Kidney (tissue), 14 donors: ENCODE measurements around the gene TCF7L1. TPM values are rescaled to one million over a fixed set of nuclear protein-coding genes. Genes with fewer than 3 reads are reported as not detected.

ENCODE experiments used
- DNase-seq, 5 donors: peaks; one replicate each; pipeline ENCODE4 v3.0.0-alpha.2; 2013 to 2020
- FAIRE-seq: peaks from 2 replicates; lab custom pipeline; 2012; peaks lifted over from hg19 to GRCh38; lab: Jason Lieb, UNC
- H3K27ac ChIP-seq, 2 donors: one replicate each; pipeline ENCODE4 v1.7.0; 2013; ENCODE audit warnings: low read depth in 2 of 2, low read length in 2 of 2, inconsistent platforms in 1 of 2
- H3K27me3 ChIP-seq: one replicate; pipeline ENCODE4 v1.7.1; 2013; ENCODE audit warnings: low read length, inconsistent platforms; ENCODE audit not compliant: control insufficient read depth, insufficient read depth
- H3K36me3 ChIP-seq, 3 donors: one replicate each; pipeline versions ENCODE4 v1.7.0 to v1.7.1; 2013; ENCODE audit warnings: low read length in 3 of 3, control low read depth in 1 of 3, inconsistent platforms in 1 of 3; ENCODE audit not compliant: insufficient read depth in 3 of 3, control insufficient read depth in 2 of 3
- H3K4me1 ChIP-seq, 3 donors: one replicate each; pipeline versions ENCODE4 v1.7.0 to v1.7.1; 2013; ENCODE audit warnings: low read length in 3 of 3, inconsistent platforms in 1 of 3, low read depth in 1 of 3; ENCODE audit not compliant: control insufficient read depth in 2 of 3, insufficient read depth in 2 of 3
- H3K4me3 ChIP-seq, 3 donors: one replicate each; pipeline versions ENCODE4 v1.7.0 to v1.8.1; 2013; ENCODE audit warnings: low read length in 3 of 3, control low read depth in 1 of 3, inconsistent platforms in 1 of 3
- H3K9ac ChIP-seq, 3 donors: one replicate each; pipeline versions ENCODE4 v1.7.0 to v1.7.1; 2013; ENCODE audit warnings: low read length in 3 of 3, control low read depth in 1 of 3, inconsistent platforms in 1 of 3
- H3K9me3 ChIP-seq, 3 donors: one replicate each; pipeline versions ENCODE4 v1.7.0 to v1.7.1; 2013; ENCODE audit warnings: low read length in 3 of 3, control low read depth in 1 of 3, inconsistent platforms in 1 of 3; ENCODE audit not compliant: control insufficient read depth in 2 of 3, insufficient read depth in 1 of 3
- intact Hi-C: fragments of 100-400 bp; cut with DNase I; formaldehyde crosslinking; loops from one replicate; pipeline ENCODE4 v1.11.1; 2022
- polyA plus RNA-seq: library from polyadenylated mRNA; stranded (reverse); fragments of 350-450 nt; fragmentation: Illumina TruSeq; extraction: RNeasy Lipid Tissue Mini Kit (QIAGEN cat#74804); gene quantifications from one replicate; pipeline ENCODE4 v1.2.3, GENCODE V29; 2014; ENCODE audit warnings: low read depth, low replicate concordance; ENCODE audit not compliant: insufficient read depth
- total RNA-seq: library from RNA; stranded (reverse); fragmentation: NEBNext Ultra II Directional; extraction: Animal tissue kit (Norgen Biotek cat#: 25700); gene quantifications from one replicate; pipeline ENCODE4 v1.2.1, GENCODE V29; 2021
- TF ChIP-seq, protein P1 (sequence below): IDR thresholded peaks from 3 replicates; pipeline ENCODE4 v1.5.1; 2012; ENCODE audit warnings: mild to moderate bottlenecking, moderate library complexity, borderline replicate concordance; ENCODE audit not compliant: insufficient read depth; ENCODE audit errors: extremely low read depth
- donor health status: control.
- donor health status: control.
- donor health status: control.
- donor health status: control.
- donor health status: control.
- donor health status: DM: yes; HTN: yes; CAD: no.
- donor health status: Normal renal cell carcinoma (clear cell type).

TCF7L1 gene
- total and polyA plus RNA-seq, 2 donors from 2014 or later, result 10.2 to 12.5 TPM

DNA sequence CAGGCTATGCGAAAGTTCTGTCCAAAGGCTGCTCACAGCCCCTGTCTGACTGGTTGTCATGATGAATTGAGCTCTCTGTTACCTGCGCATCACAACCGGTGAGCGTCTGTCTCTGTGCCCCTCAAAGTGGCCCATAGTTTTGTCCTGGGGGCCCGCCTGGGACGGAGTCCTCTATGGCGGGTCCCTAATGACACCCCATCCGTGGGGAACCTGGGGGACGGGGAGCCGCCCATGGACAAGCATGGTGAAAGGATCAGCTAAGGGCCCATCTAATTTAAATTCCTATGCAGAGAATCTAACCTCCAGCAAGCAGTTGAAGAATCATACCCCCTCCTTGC lies 221.8 kb downstream of the TCF7L1 start:
- Histone ChIP-seq H3K9me3 (no peaks in the 10 kb centered on the region), H3K9ac (peak overlapping the region; percentile 31 to 97 (median 96)), H3K4me3 (peak overlapping the region; percentile 90 to 99 (median 98)), H3K27me3 (no peaks in the 10 kb centered on the region), H3K4me1 (peaks cover 0 to 14% (median 3%) of the 10 kb centered on the region in 3 donors), H3K27ac (peak overlapping the region; percentile 72 to 77), H3K36me3 (peaks cover 2 to 18% (median 7%) of the 10 kb centered on the region in 3 donors)
- TF ChIP-seq, protein P1, sequence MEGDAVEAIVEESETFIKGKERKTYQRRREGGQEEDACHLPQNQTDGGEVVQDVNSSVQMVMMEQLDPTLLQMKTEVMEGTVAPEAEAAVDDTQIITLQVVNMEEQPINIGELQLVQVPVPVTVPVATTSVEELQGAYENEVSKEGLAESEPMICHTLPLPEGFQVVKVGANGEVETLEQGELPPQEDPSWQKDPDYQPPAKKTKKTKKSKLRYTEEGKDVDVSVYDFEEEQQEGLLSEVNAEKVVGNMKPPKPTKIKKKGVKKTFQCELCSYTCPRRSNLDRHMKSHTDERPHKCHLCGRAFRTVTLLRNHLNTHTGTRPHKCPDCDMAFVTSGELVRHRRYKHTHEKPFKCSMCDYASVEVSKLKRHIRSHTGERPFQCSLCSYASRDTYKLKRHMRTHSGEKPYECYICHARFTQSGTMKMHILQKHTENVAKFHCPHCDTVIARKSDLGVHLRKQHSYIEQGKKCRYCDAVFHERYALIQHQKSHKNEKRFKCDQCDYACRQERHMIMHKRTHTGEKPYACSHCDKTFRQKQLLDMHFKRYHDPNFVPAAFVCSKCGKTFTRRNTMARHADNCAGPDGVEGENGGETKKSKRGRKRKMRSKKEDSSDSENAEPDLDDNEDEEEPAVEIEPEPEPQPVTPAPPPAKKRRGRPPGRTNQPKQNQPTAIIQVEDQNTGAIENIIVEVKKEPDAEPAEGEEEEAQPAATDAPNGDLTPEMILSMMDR, result no peak
- FAIRE-seq, result no peak
- DNase-seq, result no peak
- intact Hi-C loops, result no loop called here

DNA sequence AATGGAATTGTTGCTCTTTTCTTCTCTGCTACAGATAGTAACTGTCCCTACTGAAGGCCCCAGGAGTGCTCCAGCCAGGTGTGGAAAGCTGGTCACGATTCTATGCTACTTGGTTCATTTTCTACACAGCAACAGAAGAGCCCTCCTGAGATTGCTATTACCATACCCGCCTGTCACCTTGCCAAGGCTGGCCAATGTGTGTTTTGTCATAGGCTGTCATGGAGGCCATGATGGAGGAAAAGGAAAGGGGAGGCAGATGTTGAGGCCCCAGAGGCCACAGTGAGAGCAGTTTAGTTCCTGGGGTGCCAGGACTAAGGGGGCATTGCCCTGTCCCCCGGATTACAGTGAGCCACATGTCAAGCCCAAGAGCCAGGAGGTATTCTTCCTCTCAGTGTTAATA lies 222.3 kb downstream of the TCF7L1 start:
- Histone ChIP-seq H3K27ac (no peak overlapping the region), H3K9me3 (no peaks in the 10 kb centered on the region), H3K36me3 (peaks cover 2 to 14% (median 7%) of the 10 kb centered on the region in 3 donors), H3K27me3 (no peaks in the 10 kb centered on the region), H3K4me1 (peaks cover 0 to 14% (median 3%) of the 10 kb centered on the region in 3 donors), H3K9ac (peak overlapping the region in 2 of 3 donors; percentile 31 to 96), H3K4me3 (peak overlapping the region; percentile 90 to 99 (median 98))
- TF ChIP-seq, protein P1, result no peak
- no peak for FAIRE-seq
- DNase-seq, result no peak
- intact Hi-C loops, result no loop called here

DNA sequence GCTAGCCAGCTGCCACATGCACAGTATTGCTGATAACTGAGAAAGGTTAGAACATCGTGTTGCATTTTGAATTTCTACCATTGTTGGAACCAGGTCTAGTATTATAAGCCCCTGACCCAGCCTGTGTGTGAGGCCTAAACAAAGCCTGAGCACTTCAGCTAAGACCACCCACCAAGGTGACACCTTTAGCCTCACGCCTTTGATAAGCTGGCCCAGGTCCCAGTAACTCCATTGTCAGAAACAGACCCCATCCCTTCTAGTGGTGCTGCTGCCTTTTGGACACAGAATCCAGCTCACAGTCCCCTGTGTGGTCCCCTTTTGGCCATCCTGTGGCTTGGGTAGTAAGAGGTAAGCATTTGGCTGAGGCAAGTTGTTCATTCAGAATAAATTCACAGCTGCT lies 223.0 kb downstream of the TCF7L1 start:
- Histone ChIP-seq H3K27me3 (no peaks in the 10 kb centered on the region), H3K9me3 (no peaks in the 10 kb centered on the region), H3K36me3 (peaks cover 2 to 8% (median 3%) of the 10 kb centered on the region in 3 donors), H3K9ac (no peak overlapping the region), H3K4me1 (peaks cover 0 to 14% (median 3%) of the 10 kb centered on the region in 3 donors), H3K27ac (no peak overlapping the region), H3K4me3 (no peak overlapping the region)
- TF ChIP-seq, protein P1, result no peak
- FAIRE-seq, result no peak
- DNase-seq, result no peak
- intact Hi-C loops, result no loop called here

DNA sequence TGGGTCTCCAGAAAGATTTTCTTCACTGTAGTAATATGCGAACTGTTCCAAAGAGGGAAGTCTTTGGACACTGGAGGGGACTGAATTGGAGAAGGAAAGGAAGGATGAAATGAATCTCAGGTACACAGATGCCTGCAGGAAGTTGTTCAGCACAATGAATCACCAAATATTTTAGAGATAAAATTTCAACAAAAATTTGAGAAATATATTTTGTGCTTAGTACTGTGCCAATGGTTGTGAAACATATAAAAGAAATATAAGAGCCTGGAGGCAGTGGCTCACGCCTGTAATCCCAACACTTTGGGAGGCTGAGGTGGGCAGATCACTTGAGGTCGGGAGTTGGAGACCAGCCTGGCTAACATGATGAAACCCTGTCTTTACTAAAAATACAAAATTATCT lies 224.5 kb downstream of the TCF7L1 start:
- no peak overlapping the region for H3K4me3 ChIP-seq
- TF ChIP-seq, protein P1, result no peak
- DNase-seq (no peak), FAIRE-seq (no peak)
- H3K9me3 ChIP-seq, result no peaks in the 10 kb centered on the region
- peaks cover 2 to 3% (median 3%) of the 10 kb centered on the region in 3 donors for H3K36me3 ChIP-seq
- intact Hi-C loops, result no loop called here
- no peak overlapping the region for H3K27ac ChIP-seq
- no peaks in the 10 kb centered on the region for H3K27me3 ChIP-seq
- H3K9ac ChIP-seq, result no peak overlapping the region
- peaks cover 0 to 14% (median 3%) of the 10 kb centered on the region in 3 donors for H3K4me1 ChIP-seq
